ENCODE measurements around the gene SEMA4D. TPM values are rescaled to one million over a fixed set of nuclear protein-coding genes. Genes with fewer than 3 reads are reported as not detected.

The SEMA4D gene
- total RNA-seq, 1 experiment from 2014 or later = 48.4 TPM

GRCh38 chr9:89400403-89401116, 97.4 kb downstream of the SEMA4D start:
- no TSS peak for BruUV-seq (replicated peaks)
- Histone ChIP-seq H3K4me3 (no peak overlapping the region), H3K4me2 (no peak overlapping the region), H3K27me3 (ENCODE audit: insufficient read depth, low read depth) (no peaks in the 10 kb centered on the region), H3K36me3 (ENCODE audit: low read depth) (no peaks in the 10 kb centered on the region), H3K9me2 (ENCODE audit: insufficient read depth) (no peaks in the 10 kb centered on the region), H3K4me1 (replicated peaks; ENCODE audit: insufficient read depth) (no peaks in the 10 kb centered on the region), H2AFZ (no peak overlapping the region), H3K9me3 (ENCODE audit: insufficient read depth, low read depth) (no peaks in the 10 kb centered on the region), H3K79me2 (ENCODE audit: low read depth) (no peaks in the 10 kb centered on the region), H3K27ac (no peak overlapping the region), H4K20me1 (ENCODE audit: insufficient read depth) (no peaks in the 10 kb centered on the region), H3F3A (ENCODE audit: insufficient read depth, low read depth) (no peaks in the 10 kb centered on the region)
- ChIA-PET POLR2A (ENCODE audit: unreplicated experiment) (interaction anchor here (0.7 kb wide), 1 partner anchor 11 kb away, joined by 5 read pairs; no protein-coding TSS in a partner anchor), CTCF (interaction anchor here (0.6 kb wide), 1 partner anchor 154 kb away, joined by 3 read pairs; no protein-coding TSS in a partner anchor)
- TF ChIP-seq EZH2 (IDR thresholded peaks at IDR 0.05; ENCODE audit: low read depth) = no peak
- no peak for TF ChIP-seq CTCF (conservative IDR thresholded peaks at IDR 0.05)
- DNase-seq = no peak
- intact Hi-C loops (cut with micrococcal nuclease; ENCODE audit: unreplicated experiment) = no loop called here

DNA sequence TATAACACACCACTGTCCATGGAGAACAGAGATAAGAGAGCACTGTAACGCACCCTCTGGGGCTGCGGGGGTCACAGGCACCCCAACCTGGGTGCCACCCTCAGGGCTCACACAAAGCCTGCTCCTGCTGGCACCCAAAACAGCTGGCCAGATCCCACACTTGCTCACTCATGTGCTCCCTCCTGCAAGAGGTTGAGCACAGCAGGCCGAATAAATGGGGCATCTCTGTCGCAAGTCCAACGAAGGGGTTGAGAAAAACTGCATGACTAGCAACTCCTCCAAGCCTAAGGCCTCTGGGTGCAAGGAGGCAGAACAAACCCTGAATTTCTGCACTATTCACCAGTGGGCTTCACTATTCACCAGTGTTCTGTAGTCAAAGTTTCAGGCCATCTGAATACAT, 99.3 kb downstream of the SEMA4D start:
- no peaks in the 10 kb centered on the region for H3K9me2 ChIP-seq (ENCODE audit: insufficient read depth)
- ChIA-PET CTCF (no interaction called here), POLR2A (ENCODE audit: unreplicated experiment) (no interaction called here)
- intact Hi-C loops (cut with micrococcal nuclease; ENCODE audit: unreplicated experiment) = no loop called here
- no peaks in the 10 kb centered on the region for H3K27me3 ChIP-seq (ENCODE audit: insufficient read depth, low read depth)
- no peak overlapping the region for H3K27ac ChIP-seq
- H3F3A ChIP-seq (ENCODE audit: insufficient read depth, low read depth) = no peaks in the 10 kb centered on the region
- H2AFZ ChIP-seq = no peak overlapping the region
- no peak for TF ChIP-seq EZH2 (IDR thresholded peaks at IDR 0.05; ENCODE audit: low read depth)
- TF ChIP-seq CTCF (conservative IDR thresholded peaks at IDR 0.05) = no peak
- BruUV-seq (replicated peaks) = no TSS peak
- no peaks in the 10 kb centered on the region for H4K20me1 ChIP-seq (ENCODE audit: insufficient read depth)
- no peaks in the 10 kb centered on the region for H3K36me3 ChIP-seq (ENCODE audit: low read depth)
- H3K9me3 ChIP-seq (ENCODE audit: insufficient read depth, low read depth) = no peaks in the 10 kb centered on the region
- no peak overlapping the region for H3K4me3 ChIP-seq
- H3K4me1 ChIP-seq (replicated peaks; ENCODE audit: insufficient read depth) = no peaks in the 10 kb centered on the region
- no peaks in the 10 kb centered on the region for H3K79me2 ChIP-seq (ENCODE audit: low read depth)
- no peak overlapping the region for H3K4me2 ChIP-seq
- no peak for DNase-seq

DNA sequence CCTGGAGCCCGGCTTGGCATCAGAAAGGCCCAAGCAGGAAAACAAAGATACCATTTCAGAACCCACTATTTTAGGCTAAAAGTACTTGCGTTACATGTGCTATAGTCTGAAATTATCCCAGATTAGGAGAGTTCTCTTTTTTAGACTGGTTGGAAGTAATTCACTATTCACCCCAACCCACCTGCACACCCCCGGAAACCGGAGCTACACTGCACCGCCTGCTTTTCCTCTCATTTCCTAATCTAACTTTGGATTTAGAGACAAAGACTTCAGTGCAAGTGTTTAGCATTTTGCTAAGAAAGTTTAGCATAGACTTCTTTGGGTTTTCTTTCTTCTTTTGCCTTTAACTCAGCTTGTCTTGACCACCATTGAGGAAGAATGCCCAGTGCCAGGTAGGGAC, 100.4 kb downstream of the SEMA4D start:
- no peak overlapping the region for H2AFZ ChIP-seq

More for the DNA sequence above, 100.4 kb downstream of the SEMA4D start:
- no peaks in the 10 kb centered on the region for H3F3A ChIP-seq (ENCODE audit: insufficient read depth, low read depth)
- no peaks in the 10 kb centered on the region for H3K9me2 ChIP-seq (ENCODE audit: insufficient read depth)
- no peak for DNase-seq
- no peaks in the 10 kb centered on the region for H3K79me2 ChIP-seq (ENCODE audit: low read depth)
- POLR2A ChIA-PET (ENCODE audit: unreplicated experiment) = no interaction called here
- intact Hi-C loops (cut with micrococcal nuclease; ENCODE audit: unreplicated experiment) = no loop called here
- H3K36me3 ChIP-seq (ENCODE audit: low read depth) = no peaks in the 10 kb centered on the region
- no peaks in the 10 kb centered on the region for H3K4me1 ChIP-seq (replicated peaks; ENCODE audit: insufficient read depth)
- TF ChIP-seq CTCF (conservative IDR thresholded peaks at IDR 0.05) (no peak), EZH2 (IDR thresholded peaks at IDR 0.05; ENCODE audit: low read depth) (no peak)
- H3K27ac ChIP-seq = no peak overlapping the region
- CTCF ChIA-PET = no interaction called here
- H3K9me3 ChIP-seq (ENCODE audit: insufficient read depth, low read depth) = no peaks in the 10 kb centered on the region
- no peak overlapping the region for H3K4me3 ChIP-seq
- H3K27me3 ChIP-seq (ENCODE audit: insufficient read depth, low read depth) = no peaks in the 10 kb centered on the region
- H4K20me1 ChIP-seq (ENCODE audit: insufficient read depth) = no peaks in the 10 kb centered on the region
- BruUV-seq (replicated peaks) = no TSS peak
- no peak overlapping the region for H3K4me2 ChIP-seq

Measured in PC-9 (cell line).